SK-N-SH treated with all-trans-retinoic acid at 6 μM for 48 hours (cell line): Measurements from ENCODE around the gene TNS1.

Experiments used
- ATAC-seq: fragments of 200-7000 bp; cut with Tn5 transposase; 3 replicates; pipeline ENCODE4 v1.9.1; 2020; ENCODE audit warnings: mild to moderate bottlenecking, moderate library complexity
- ARNTL ChIP-seq: fragments of 450-650 bp; formaldehyde crosslinking; IDR thresholded peaks from 2 replicates; pipeline ENCODE4 v1.5.0; 2020; ENCODE audit warnings: low read depth, mild to moderate bottlenecking, moderate library complexity, borderline replicate concordance
- BACH2 ChIP-seq: fragments of 250-450 bp; sonication (Bioruptor Pico); IDR thresholded peaks from 2 replicates; pipeline ENCODE4 v1.9.0; 2021; ENCODE audit warnings: mild to moderate bottlenecking, borderline replicate concordance
- CREB5 ChIP-seq: fragments of 250-450 bp; sonication (Bioruptor Pico); IDR thresholded peaks from 2 replicates; pipeline ENCODE4 v1.5.1; 2020; ENCODE audit warnings: low read depth, mild to moderate bottlenecking, moderate library complexity
- CSDC2 ChIP-seq: fragments of 250-450 bp; sonication (Bioruptor Pico); IDR thresholded peaks from 2 replicates; pipeline ENCODE4 v1.5.0; 2020; ENCODE audit warnings: mild to moderate bottlenecking, moderate library complexity
- ESRRG ChIP-seq: fragments of 250-450 bp; sonication (Bioruptor Pico); IDR thresholded peaks from 2 replicates; pipeline ENCODE4 v1.6.1; 2021; ENCODE audit warnings: mild to moderate bottlenecking
- ISL1 ChIP-seq: fragments of 250-450 bp; sonication (Bioruptor Pico); IDR thresholded peaks from 2 replicates; pipeline ENCODE4 v2.1.2; 2022; ENCODE audit warnings: mild to moderate bottlenecking, moderate library complexity
- OSR1 ChIP-seq: fragments of 250-450 bp; sonication (Bioruptor Pico); IDR thresholded peaks from 2 replicates; pipeline ENCODE4 v1.8.0; 2022; ENCODE audit warnings: moderate library complexity, mild to moderate bottlenecking, inconsistent platforms
- POU6F1 ChIP-seq: fragments of 250-450 bp; sonication (Bioruptor Pico); IDR thresholded peaks from 2 replicates; pipeline ENCODE4 v1.8.0; 2021; ENCODE audit warnings: low read depth, mild to moderate bottlenecking, moderate library complexity, borderline replicate concordance
- PPARA ChIP-seq: fragments of 250-450 bp; sonication (Bioruptor Pico); IDR thresholded peaks from 2 replicates; pipeline ENCODE4 v1.5.0; 2020; ENCODE audit warnings: mild to moderate bottlenecking, borderline replicate concordance
- RARB ChIP-seq: fragments of 250-450 bp; sonication (Bioruptor Pico); IDR thresholded peaks from 2 replicates; pipeline ENCODE4 v1.8.0; 2021; ENCODE audit warnings: mild to moderate bottlenecking, moderate library complexity
- SNAI2 ChIP-seq: fragments of 250-450 bp; sonication (Bioruptor Pico); IDR thresholded peaks from 2 replicates; pipeline ENCODE4 v1.5.0; 2020; ENCODE audit warnings: mild to moderate bottlenecking, moderate library complexity
- TCF4 ChIP-seq: fragments of 250-450 bp; sonication (Bioruptor Pico); IDR thresholded peaks from 2 replicates; pipeline ENCODE4 v1.8.0; 2021; ENCODE audit warnings: mild to moderate bottlenecking, moderate library complexity, borderline replicate concordance
- TOX ChIP-seq: fragments of 250-450 bp; sonication (Bioruptor Pico); IDR thresholded peaks from 2 replicates; pipeline ENCODE4 v1.8.0; 2021; ENCODE audit warnings: mild to moderate bottlenecking, moderate library complexity, borderline replicate concordance
- TSHZ2 ChIP-seq: fragments of 250-450 bp; sonication (Bioruptor Pico); IDR thresholded peaks from 2 replicates; pipeline ENCODE4 v1.5.0; 2020; ENCODE audit warnings: mild to moderate bottlenecking, moderate library complexity
- ZC3H10 ChIP-seq: fragments of 250-450 bp; sonication (Bioruptor Pico); IDR thresholded peaks from 2 replicates; pipeline ENCODE4 v1.5.1; 2021; ENCODE audit warnings: mild to moderate bottlenecking, moderate library complexity
- ZFP3 ChIP-seq: fragments of 250-450 bp; sonication (Bioruptor Pico); IDR thresholded peaks from 2 replicates; pipeline ENCODE4 v1.5.0; 2020; ENCODE audit warnings: mild to moderate bottlenecking, moderate library complexity
- ZNF565 ChIP-seq: fragments of 450-650 bp; formaldehyde crosslinking; conservative IDR thresholded peaks from 2 replicates; pipeline ENCODE4 v1.5.0; 2020; ENCODE audit warnings: low read depth, mild to moderate bottlenecking, moderate library complexity
- ZNF70 ChIP-seq: fragments of 450-650 bp; formaldehyde crosslinking; IDR thresholded peaks from 2 replicates; pipeline ENCODE4 v1.5.0; 2020; ENCODE audit warnings: mild to moderate bottlenecking, moderate library complexity

TNS1 gene

GRCh38 chr2:217914078-217914477 is 88.7 kb downstream of the TNS1 start:
- TF ChIP-seq TCF4 (CRISPR knock-in tag), result no peak
- no peak for TF ChIP-seq ZFP3 (CRISPR knock-in tag)
- TF ChIP-seq ISL1 (CRISPR knock-in tag), result no peak
- TF ChIP-seq PPARA (CRISPR knock-in tag), result no peak
- TF ChIP-seq, all 23 proteins: peak for 0
- ATAC-seq, result no peak

GRCh38 chr2:217913436-217913835 is 89.4 kb downstream of the TNS1 start:
- no peak for ATAC-seq

GRCh38 chr2:217912098-217913024 is 90.4 kb downstream of the TNS1 start:
- ATAC-seq, result no peak
- TF ChIP-seq RARB (no peak), TSHZ2 (CRISPR knock-in tag) (no peak), OSR1 (CRISPR knock-in tag) (no peak), ESRRG (CRISPR knock-in tag) (no peak), CREB5 (CRISPR knock-in tag) (no peak), TOX (CRISPR knock-in tag) (no peak)

More at GRCh38 chr2:217913436-217913835, 89.4 kb downstream of the TNS1 start:
- TF ChIP-seq ISL1 (CRISPR knock-in tag) (no peak), ZC3H10 (no peak), ARNTL (CRISPR knock-in tag) (no peak), CSDC2 (CRISPR knock-in tag) (no peak)

- ATAC-seq, result no peak
- TF ChIP-seq TSHZ2 (CRISPR knock-in tag) (no peak), ISL1 (CRISPR knock-in tag) (no peak), ARNTL (CRISPR knock-in tag) (no peak), SNAI2 (no peak), ZNF565 (CRISPR knock-in tag) (no peak), CSDC2 (CRISPR knock-in tag) (no peak), TCF4 (CRISPR knock-in tag) (no peak)
Measured at GRCh38 chr2:217911283-217912097, 91.3 kb downstream of the TNS1 start.

- ATAC-seq, result no peak
- TF ChIP-seq ZC3H10 (no peak), RARB (no peak), PPARA (CRISPR knock-in tag) (no peak), TCF4 (CRISPR knock-in tag) (no peak), ZNF70 (CRISPR knock-in tag) (no peak), ARNTL (CRISPR knock-in tag) (no peak), POU6F1 (CRISPR knock-in tag) (no peak), BACH2 (no peak), TOX (CRISPR knock-in tag) (no peak)
Measured at GRCh38 chr2:217910875-217911212, 92.0 kb downstream of the TNS1 start.
